CD4-positive, alpha-beta T cell treated with Interferon alpha-2 for 1 hour (primary cell): ENCODE results near the gene KRTAP10-8.
"Not testable (repeated sequence)": the region's sequence is repeated elsewhere in the genome, so short reads cannot be mapped to it uniquely, and the experiment has no call there.

Experiments
- DNase-seq, 2 donors: peaks; one replicate each; pipeline ENCODE4 v3.0.0-alpha.2; 2020 to 2022

The KRTAP10-8 gene

DNA sequence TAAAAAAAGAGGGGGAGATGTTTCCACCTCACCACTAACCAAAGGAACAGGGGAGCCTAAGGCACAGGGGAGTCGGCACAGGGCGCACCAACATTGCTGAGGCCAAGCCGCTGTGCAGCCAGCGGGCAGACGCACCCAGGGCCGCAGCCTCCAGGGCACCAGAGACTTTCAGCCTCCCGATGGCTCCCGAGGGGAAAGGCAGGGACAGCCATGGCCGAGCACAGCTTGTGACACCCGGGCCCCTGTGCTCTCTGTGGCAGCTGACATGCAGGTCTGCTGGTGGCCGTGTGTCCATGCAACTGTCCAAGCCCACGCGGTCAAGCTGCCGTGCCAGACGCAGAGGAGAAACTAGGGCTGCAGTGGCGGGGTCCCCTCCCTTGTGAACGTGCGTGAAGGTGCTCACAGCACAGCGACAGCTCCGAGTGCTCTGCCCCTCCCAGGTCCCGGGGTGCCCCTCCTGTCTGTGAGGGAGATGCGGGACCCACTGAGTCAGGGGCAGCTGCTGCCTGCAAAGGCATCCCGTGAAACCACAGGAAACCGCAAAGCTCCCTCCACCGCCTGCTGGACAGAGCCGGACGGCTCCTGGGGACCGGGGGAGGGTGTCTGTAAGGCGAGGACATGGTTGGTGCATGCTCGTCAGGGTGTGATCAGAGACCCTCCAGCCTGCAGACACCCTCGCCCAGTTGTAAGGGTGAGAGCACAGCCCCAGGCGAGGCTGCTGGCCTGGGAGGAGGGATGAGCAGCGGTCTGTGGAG, 36.9 kb downstream of the KRTAP10-8 start:
- no peak for DNase-seq

DNA sequence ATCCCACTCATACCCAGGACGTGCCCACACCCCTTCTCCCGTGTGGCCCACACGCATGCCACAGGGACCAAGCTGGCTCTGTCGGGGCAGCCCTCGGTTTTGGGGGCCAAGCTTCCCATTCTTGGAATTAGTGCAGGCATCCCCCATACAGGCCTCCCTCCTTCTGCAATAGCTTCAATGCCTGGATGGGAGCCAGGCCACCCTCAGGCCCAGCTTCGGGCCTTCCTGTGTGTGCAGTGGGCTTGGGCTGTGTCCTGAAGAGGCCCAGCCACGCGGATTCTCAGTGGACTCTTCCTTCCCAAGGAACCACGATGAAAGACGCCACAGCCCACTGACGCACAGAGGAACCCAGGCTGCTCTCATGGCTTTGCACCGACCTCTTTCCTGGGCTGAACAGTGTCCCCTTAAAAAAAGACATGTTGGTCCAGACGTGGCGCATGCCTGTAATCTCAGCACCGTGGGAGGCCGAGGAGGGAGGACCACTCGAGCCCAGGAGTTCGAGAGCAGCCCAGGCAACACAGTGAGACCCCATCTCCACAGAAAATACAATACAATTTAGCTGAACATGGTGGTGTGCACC, 37.7 kb downstream of the KRTAP10-8 start:
- no peak for DNase-seq

DNA sequence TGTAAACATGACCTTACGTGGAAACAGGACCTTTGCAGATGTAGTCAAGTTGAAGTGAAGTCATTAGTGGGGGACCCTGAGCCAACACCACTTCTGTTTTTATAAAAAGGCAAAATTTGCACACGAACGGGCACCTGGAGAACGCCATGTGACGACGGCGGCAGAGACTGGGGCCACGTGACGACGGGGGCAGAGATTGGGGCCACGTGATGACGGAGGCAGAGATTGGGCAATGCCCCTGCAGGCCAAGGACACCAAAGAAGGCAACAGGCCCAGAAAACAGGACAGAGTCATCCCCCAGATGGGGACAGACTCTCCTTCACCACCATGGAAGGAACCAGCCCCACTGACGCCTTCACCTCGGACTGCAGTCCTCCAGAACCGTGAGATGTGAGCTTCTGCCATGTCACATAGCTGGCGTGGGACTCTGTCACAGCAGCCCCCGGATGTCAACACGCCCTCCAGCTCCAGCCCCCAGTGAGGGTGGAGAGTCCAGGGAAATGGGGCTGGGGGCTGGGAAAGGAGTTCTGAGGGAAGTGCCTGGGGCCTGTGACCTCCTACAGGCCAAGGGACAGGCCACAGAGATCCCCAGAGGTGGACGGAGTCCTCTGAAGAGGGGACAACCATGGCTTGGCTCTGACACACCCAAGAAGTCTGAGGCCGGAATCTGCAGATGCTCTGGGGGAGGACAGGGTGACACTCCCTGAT, 38.5 kb downstream of the KRTAP10-8 start:
- no peak for DNase-seq

DNA sequence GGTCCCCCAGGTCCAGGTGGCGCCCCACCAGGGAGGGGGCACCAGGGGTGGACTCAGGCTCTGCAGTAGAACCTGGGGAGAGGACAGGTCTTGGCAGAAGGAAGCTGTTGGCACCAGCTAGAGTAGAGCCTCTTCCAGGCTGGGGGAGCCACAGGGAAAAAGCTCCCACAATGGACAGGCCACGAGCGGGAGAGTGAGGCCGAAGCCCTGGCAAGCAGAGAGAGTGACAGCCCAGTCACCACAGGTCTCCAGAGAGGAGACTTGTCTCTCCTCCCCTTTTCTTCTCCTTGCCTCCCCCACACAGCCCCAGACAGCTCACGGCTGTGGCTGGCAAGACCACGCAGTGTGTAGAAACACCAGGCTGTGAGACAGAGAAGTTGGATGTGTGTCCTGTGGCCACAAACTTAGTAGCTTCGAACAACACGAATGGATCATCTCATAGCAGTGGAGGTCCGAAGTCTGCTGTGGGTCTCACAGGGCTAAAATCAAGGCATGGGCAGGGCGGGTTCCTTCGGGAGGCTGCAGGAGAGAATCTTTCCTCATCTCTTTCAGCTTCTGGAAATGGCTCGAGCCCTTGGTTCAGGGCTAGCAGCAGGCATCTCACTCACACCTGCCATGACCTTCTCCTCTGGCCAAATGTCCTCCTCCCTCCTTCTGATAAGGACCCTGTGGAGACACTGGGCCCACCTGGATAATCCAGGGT, 39.2 kb downstream of the KRTAP10-8 start:
- no peak for DNase-seq

DNA sequence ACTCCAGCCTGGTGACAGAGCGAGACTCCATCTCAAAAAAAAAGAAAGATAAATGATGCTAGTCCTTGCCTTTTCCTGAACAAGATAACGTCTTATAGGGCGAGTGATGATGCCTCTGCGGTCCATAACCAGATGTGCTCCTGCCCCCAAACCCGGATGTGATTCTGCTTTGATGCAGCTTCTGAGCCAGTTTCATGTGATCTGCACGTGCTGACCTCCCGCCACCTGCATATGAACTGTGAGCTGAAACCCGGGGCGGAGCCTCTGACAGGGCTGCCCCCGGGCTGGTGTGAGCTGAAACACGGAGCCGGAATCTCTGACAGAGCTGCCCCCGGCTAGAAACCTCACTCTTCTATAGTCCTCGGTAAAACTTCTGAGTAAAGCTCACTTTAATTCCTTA, 41.2 kb downstream of the KRTAP10-8 start:
- DNase-seq, result peak in 1 of 2 donors; percentile 5

DNA sequence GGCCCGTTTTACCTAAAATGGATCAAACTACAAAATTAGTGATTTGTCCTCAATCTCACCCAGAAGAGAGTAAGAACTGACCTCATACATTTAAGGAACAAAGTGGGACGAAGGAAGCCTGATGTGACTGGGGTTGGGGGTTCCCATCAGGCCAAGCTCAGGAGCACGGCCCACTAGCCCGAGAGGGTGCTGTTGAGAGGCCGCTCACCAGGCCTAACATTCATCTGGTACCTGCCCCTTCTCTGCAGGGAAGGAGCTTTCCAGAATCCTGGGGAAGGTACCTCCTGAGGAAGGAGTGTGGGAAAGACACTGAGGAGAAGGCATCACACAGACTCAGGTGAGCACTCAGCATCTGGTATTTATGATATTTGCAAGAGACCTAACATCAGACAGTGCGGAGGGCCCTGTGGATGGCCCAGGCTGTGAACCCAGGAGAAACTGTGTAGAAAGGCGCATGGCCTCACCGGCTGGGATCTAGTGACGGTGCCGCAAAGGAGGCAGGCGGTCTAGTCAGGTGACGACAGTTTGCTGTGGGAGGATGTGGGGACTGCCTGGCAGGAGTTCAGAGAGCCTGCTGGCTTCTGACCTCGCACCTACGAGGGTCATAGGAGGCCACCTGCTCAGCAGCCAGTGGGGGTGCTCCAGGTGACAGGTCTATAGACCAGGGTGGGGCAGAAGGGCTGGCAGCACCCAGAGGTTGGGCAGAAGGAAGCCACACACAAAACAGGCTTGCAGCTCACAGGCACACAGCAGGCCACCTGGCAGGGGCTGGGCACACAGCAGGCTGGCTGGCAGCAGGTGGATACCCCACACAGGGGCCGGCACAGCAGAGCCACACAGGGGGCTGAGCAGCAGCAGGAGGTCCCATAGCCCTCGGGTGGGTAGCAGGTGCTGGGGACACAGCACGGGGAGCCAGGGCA, 42.0 kb downstream of the KRTAP10-8 start:
- DNase-seq, result peak; percentile 67 to 79

DNA sequence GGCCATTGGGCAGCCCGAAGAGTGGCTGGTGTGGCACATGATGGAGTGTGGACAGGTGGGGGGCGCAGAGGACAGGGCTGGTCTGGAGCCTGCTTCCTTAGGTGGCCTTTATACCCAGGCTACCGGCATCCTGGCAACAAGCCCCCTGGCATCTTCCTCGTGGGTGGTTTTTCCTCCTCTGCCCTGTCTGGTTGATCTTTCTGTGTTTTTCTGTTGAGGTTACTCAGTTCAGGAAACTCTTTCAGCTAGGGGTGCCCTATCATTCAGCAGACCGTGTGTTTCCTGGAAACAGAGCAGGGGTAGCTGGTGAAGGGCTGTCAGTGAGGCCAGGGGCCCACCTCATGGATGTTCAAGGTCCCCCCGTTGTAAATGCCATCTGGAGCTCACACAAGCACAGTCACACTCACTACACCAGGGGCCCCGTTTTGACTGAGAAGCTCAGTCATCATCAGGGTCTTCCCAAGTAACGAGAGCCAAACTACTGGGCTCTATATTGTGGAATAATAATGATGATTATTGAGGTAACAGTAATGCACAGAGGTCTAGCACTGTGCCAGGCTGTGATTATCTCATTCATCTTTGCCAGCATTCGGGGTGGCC, 42.8 kb downstream of the KRTAP10-8 start, which contains the start of gene KRTAP12-4:
TSS of gene KRTAP12-4 (minus strand) at position 84 of the 600 bp plus-strand sequence. CDS start at position 39, 45 bp downstream.
- DNase-seq, result peak in 1 of 2 donors; percentile 32

DNA sequence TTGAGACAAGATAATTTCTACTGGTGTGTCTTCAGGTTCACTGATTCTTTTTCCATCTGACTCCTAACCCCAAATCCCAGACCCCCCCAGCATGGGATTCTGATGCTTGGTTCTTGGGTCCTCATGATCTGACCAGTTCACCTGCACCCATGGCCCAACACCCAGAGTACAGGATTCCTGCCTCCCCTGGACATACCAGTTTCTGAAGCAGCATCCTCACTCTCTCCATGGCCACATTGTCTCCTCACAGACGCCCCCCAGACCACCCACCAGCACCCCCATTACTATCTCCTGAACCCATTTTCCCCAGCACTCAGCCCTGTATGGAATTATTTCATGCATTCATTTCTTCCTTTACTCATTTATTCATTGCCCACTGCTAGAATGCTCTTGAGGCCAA, 45.0 kb downstream of the KRTAP10-8 start:
- no peak for DNase-seq

DNA sequence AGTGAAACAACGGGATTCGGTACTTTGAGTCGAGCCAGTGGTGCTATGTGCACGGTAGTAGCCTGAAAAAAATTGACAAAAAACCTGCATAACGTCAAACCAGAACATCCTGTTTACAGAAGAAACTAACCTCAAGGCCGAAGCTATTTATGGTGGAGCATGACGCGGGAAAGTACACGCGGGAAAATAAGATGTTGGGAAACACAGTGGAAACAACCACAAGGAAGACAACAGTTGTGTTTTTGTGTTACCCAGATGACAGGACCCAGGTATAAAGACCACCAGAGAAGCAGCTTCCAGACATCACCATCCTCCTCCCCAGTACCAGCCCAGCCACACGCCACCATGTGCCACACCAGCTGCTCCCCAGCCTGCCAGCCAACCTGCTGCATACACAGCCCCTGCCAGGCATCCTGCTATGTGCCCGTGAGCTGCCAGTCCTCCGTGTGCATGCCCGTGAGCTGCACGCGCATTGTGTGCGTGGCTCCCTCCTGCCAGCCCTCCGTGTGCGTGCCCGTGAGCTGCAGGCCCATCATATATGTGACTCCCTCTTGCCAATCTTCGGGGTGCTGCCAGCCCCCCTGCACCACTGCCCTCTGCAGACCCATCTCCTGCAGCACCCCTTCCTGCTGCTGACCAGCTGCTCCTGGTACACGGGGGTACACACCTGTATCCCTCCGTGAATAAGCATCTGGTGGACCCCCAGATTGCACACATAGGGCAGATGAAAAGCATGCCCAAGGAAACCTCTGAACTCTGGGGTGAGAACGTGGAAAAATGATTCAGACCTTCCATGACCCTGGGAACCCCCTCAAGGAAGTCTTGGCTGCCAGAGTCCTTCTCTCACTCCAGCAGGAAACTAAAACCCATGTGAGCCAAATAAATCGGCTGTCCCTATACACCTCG, 46.0 kb downstream of the KRTAP10-8 start, which contains the start of gene KRTAP12-3:
TSS of gene KRTAP12-3 (plus strand) at position 298 of the 906 bp plus-strand sequence. CDS start at position 346, 48 bp downstream.
- peak; percentile 54 to 81 for DNase-seq

DNA sequence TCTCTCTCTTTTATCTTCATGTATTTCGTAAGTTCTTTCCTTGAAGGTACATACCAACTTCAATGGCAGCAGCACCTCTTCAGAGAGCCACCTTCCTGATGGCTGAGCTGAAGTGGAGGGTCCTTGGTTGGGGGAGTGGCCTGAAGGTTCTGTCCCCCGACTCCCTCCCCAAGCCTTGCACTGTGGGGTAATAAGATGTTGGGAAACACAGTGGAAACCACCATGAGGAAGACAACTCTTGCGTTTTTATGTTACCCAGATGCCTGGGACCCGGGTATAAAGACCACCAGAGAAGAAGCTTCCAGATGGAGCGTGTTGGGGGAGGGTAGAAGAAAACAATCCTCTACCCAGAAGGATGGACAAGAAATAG, 46.6 kb downstream of the KRTAP10-8 start:
- peak in 1 of 2 donors; percentile 4 for DNase-seq

DNA sequence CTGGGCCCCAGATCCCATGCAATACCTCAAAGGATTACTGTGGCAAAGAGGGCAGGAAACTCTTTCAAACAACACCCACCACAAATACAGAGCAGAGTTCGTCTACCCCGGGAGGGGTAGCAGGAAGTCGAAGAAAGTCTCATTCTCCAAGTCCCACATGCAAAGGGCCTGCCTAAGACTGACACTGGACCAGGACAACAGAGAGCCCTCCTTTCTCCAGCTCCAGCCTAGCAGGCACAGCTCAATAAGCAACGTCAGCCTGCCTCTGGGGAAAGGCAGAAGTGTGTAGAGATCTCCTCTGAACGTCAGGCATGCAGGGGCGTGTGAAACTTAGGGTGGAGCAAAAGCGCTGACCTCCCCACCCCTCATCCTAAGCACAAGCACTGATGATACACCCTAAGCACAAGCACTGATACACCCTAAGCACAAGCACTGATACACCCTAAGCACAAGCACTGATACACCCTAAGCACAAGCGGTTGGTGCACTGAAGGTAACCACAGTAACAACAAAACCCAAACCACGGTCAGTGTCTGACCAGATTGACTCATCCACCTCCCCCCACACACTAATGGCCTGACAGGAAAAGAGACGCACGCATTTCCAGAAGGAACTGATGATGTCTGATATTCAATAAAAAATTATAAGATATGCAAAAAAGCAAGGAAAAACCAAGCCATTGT, 47.2 kb downstream of the KRTAP10-8 start:
- DNase-seq, result peak in 1 of 2 donors; percentile 44

DNA sequence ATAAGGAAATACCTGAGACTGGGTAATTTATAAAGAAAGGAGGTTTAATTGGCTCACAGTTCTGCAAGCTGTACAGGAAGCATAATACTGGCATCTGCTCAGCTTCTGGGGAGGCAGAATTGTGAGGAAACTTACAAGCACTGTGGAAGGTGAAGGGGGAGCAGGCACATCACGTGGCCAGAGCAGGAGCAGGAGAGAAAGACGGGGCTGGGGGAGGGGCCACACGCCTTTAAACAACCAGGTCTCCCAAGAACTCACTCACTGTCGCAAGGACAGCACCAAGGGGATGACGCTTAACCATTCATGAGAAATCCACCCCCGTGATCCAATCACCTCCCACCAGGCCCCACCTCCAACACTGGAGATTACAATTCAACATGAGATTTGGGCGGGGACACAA, 49.7 kb downstream of the KRTAP10-8 start:
- DNase-seq, result not testable (repeated sequence)
